ENCODE data around the gene DNAJB4.
"Not testable (repeated sequence)": the region's sequence is repeated elsewhere in the genome, so short reads cannot be mapped to it uniquely, and the experiment has no call there.

DNAJB4 gene

DNA sequence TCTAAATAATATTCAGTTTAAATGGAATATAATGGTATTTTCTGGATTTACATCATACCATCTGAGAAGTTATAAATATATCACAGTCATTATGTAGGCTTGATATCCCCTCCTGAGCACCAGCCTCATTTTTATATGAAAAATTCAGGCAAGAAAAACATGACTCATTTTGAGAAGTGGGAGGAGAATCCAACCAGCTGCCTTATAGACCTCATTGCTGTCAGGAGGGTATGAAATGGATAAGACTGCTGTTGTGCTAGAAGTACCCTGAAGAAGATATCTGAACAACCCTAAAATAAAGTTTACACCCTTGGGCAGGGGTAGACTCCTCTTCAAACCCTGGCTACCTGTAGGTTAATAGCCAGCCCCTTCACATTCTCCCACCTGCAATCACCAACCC is 49.8 kb downstream of the DNAJB4 start:
- DNase-seq (ENCODE audit: low spot score) = no peak
- in situ Hi-C loops (cut with MboI; ENCODE audit: low sequenced_read_pairs, unreplicated experiment) = no loop called here
- TF ChIP-seq, protein P1, sequence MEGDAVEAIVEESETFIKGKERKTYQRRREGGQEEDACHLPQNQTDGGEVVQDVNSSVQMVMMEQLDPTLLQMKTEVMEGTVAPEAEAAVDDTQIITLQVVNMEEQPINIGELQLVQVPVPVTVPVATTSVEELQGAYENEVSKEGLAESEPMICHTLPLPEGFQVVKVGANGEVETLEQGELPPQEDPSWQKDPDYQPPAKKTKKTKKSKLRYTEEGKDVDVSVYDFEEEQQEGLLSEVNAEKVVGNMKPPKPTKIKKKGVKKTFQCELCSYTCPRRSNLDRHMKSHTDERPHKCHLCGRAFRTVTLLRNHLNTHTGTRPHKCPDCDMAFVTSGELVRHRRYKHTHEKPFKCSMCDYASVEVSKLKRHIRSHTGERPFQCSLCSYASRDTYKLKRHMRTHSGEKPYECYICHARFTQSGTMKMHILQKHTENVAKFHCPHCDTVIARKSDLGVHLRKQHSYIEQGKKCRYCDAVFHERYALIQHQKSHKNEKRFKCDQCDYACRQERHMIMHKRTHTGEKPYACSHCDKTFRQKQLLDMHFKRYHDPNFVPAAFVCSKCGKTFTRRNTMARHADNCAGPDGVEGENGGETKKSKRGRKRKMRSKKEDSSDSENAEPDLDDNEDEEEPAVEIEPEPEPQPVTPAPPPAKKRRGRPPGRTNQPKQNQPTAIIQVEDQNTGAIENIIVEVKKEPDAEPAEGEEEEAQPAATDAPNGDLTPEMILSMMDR (IDR thresholded peaks at IDR 0.05; ENCODE audit: borderline replicate concordance, control extremely low read depth, extremely low read depth, insufficient read depth, missing control alignments) = no peak

DNA sequence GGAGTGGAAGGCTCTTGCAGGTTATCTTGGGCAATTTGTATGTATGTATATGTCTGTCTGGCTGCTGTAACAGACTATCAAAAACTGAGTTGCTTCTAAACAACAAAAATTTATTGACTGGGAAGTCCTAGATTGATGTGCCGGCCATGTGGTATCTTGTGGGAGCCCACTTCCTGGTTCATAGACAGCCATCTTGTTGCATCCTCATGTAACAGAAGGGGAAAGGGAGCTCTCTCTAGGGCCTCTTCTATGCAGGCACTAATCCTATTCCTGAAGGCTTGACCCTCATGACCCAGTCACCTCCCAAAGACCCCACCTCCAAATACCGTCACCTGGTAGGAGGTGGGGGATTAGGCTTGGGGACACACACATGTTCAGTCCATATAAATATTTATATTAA is 50.2 kb downstream of the DNAJB4 start:
- TF ChIP-seq, protein P1 (IDR thresholded peaks at IDR 0.05; ENCODE audit: borderline replicate concordance, control extremely low read depth, extremely low read depth, insufficient read depth, missing control alignments) = no peak
- in situ Hi-C loops (cut with MboI; ENCODE audit: low sequenced_read_pairs, unreplicated experiment) = no loop called here

DNA sequence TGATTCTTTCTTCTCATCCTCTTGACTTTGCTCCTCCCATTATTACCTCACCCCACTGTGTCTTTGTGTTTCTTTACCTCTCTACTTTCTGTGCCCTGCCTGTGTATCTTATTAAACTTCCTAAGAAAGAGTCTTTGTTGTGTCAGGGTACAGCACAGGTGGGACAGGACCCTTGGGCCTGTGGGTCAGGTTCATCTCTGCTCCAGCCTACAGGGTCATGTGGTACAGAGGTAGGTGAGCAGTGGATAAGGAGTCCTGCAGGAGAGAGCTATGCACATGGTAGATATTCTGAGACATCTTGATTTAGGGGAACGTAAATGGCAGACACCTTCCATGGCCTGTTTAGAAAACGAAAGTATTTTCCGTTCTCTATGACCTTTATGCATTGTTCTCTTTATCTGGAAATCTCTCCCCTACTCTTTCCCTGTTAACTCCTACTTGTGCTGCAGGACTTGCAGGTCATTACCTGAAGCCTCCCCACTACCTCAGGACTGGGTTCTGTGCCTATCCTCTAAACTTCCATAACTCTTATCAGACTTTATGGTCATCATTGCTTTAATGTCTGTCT is 50.9 kb downstream of the DNAJB4 start:
- in situ Hi-C loops (cut with MboI; ENCODE audit: low sequenced_read_pairs, unreplicated experiment) = no loop called here
- no peak for DNase-seq (ENCODE audit: low spot score)
- TF ChIP-seq, protein P1 (IDR thresholded peaks at IDR 0.05; ENCODE audit: borderline replicate concordance, control extremely low read depth, extremely low read depth, insufficient read depth, missing control alignments) = no peak

More for the DNA sequence above, 50.2 kb downstream of the DNAJB4 start:
- no peak for DNase-seq (ENCODE audit: low spot score)

DNA sequence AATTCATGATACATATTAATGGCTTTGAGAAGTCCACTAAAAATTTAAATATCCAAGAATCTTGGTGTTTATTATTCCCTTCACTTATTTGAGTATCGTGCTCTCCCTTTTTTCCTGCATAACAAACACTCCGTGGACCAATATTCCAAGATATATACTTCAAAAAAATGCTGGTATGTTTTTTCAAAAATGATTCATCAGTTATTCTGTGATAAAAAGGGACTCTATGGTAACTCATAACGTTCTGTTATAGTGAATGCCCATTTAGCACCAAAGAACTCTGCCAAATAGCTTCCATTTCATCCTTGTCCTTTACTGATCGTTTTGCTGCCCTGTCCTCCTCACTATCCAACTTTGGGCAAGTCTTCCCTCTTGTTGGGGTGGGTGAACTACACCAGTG is 53.9 kb downstream of the DNAJB4 start:
- TF ChIP-seq, protein P1 (IDR thresholded peaks at IDR 0.05; ENCODE audit: borderline replicate concordance, control extremely low read depth, extremely low read depth, insufficient read depth, missing control alignments) = no peak
- DNase-seq (ENCODE audit: low spot score) = no peak
- in situ Hi-C loops (cut with MboI; ENCODE audit: low sequenced_read_pairs, unreplicated experiment) = no loop called here

DNA sequence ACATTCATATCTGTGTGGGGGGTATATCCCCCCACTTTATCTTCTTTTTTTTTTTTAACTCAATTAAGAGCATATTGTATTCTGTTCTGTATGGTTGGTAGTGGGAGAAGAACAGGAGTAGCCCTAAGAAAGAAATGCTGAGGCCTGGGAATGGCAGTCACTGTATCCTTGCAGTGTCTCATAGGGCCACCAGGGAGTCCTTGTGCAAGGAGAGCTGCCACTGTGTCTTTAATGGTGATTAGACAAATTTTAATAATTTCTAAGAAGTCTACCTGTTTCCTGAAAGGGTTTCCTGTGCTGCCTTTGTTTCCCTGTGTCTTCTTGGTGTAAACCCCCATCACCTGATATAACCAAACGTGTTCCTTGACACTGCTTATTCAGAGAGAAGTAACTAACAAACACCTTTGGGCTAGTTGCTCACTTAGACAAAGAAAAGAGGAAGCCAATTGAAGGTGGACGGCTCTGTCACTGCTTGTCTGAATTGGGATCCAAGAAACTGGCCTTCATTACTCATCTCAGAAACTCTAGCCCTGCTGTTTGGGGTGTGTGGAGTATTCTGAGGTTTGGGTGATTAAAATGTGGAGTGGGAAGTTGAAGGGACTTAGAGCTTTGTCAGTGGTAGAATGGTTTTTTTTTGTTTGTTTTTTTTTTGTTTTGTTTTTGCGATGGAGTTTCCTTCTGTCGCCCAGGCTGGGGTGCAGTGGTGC is 56.3 kb downstream of the DNAJB4 start:
- TF ChIP-seq, protein P1 (IDR thresholded peaks at IDR 0.05; ENCODE audit: borderline replicate concordance, control extremely low read depth, extremely low read depth, insufficient read depth, missing control alignments) = no peak
- in situ Hi-C loops (cut with MboI; ENCODE audit: low sequenced_read_pairs, unreplicated experiment) = no loop called here
- DNase-seq (ENCODE audit: low spot score) = no peak

DNA sequence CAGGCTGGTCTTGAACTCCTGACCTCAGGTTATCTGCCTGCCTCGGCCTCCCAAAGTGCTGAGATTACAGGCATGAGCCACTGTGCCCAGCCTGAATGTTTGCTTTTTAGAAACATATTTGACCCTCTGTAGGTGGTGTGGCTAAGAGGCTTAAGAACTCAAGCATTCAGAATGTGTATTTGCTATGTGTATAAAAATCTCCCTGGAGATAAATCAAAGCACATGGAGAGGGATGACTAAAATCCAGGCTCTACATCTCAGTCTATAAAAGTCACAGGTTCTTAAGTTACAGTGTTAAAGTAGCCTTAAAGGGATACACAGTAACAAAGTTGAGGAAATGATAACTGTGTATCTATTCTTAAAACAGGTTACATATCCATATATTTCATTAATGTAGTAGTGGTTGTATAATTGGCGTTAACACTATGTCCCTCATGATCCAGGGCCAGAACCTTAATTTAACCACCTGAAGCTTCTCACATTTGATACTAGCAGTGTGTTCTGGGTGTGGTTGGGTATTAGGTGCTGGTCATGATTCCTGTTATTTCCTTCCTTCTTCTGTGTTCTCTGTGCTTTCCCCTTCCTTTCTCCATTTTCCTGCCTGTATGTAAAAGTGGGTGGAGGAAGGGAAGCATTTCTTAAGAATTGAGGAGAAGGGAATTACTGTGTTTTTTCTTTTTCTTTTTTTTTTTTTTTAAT is 57.2 kb downstream of the DNAJB4 start:
- in situ Hi-C loops (cut with MboI; ENCODE audit: low sequenced_read_pairs, unreplicated experiment) = no loop called here
- TF ChIP-seq, protein P1 (IDR thresholded peaks at IDR 0.05; ENCODE audit: borderline replicate concordance, control extremely low read depth, extremely low read depth, insufficient read depth, missing control alignments) = no peak
- no peak for DNase-seq (ENCODE audit: low spot score)

DNA sequence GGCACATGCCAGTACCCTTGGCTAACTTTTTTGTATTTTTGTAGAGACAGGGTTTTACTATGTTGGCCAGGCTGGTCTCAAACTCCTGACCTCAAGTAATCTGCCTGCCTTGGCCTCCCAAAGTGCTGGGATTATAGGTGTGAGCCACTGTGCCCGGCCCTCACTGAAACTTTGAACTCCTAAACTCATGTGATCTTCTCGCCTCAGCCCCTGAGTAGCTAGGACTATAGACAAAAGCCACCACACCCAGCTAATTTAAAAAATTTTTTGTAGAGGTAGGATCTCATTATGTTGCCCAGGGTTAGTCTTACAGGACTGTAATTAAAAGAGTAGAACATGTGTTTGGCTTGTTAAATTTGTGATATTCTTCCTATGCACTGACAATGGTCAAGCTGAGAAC is 60.1 kb downstream of the DNAJB4 start:
- DNase-seq (ENCODE audit: low spot score); in situ Hi-C loops (cut with MboI; ENCODE audit: low sequenced_read_pairs, unreplicated experiment): not testable (repeated sequence)

Data from GM13976 (cell line).